Lung (tissue), 12 donors: ENCODE measurements around the gene OS9. TPM values are rescaled to one million over a fixed set of nuclear protein-coding genes. Genes with fewer than 3 reads are reported as not detected.
"Not testable (repeated sequence)": the region's sequence is repeated elsewhere in the genome, so short reads cannot be mapped to it uniquely, and the experiment has no call there.

Source experiments
- ATAC-seq: fragments of 200-7000 bp; cut with Tn5 transposase; one replicate; pipeline ENCODE4 v1.9.1; 2020; ENCODE audit warnings: moderate number of reproducible peaks; ENCODE audit not compliant: insufficient read depth, low FRiP score
- DNase-seq, 3 donors: peaks; one replicate each; pipeline ENCODE4 v3.0.0-alpha.2; 2013 to 2017
- H3K27ac ChIP-seq, 2 donors: one replicate each; pipeline ENCODE4 v1.5.1; 2013; ENCODE audit warnings: mild to moderate bottlenecking in 2 of 2, moderate library complexity in 2 of 2, control low read depth in 1 of 2, inconsistent platforms in 1 of 2, low read depth in 1 of 2, low read length in 1 of 2
- H3K27me3 ChIP-seq, 3 donors: one replicate each; pipeline ENCODE4 v1.5.1; 2013; ENCODE audit warnings: low read length in 2 of 3; ENCODE audit not compliant: control insufficient read depth in 3 of 3, insufficient read depth in 3 of 3
- H3K36me3 ChIP-seq, 4 donors: one replicate each; pipeline ENCODE4 v1.5.1; 2013; ENCODE audit warnings: low read length in 4 of 4, mild to moderate bottlenecking in 1 of 4, moderate library complexity in 1 of 4; ENCODE audit not compliant: control insufficient read depth in 4 of 4, insufficient read depth in 4 of 4
- H3K4me1 ChIP-seq, 5 donors: one replicate each; pipeline ENCODE4 v1.5.1; 2013; ENCODE audit warnings: low read length in 5 of 5, mild to moderate bottlenecking in 2 of 5, moderate library complexity in 1 of 5; ENCODE audit not compliant: control insufficient read depth in 5 of 5, insufficient read depth in 5 of 5
- H3K4me3 ChIP-seq: one replicate; pipeline ENCODE4 v1.5.1; 2013; ENCODE audit warnings: mild to moderate bottlenecking, control low read depth, moderate library complexity
- H3K9ac ChIP-seq, 2 donors: one replicate each; pipeline ENCODE4 v1.5.1; 2013; ENCODE audit warnings: low read length in 2 of 2, control low read depth in 1 of 2; ENCODE audit not compliant: insufficient read depth in 1 of 2
- H3K9me3 ChIP-seq, 4 donors: one replicate each; pipeline ENCODE4 v1.5.1; 2013; ENCODE audit warnings: low read length in 3 of 4, mild to moderate bottlenecking in 1 of 4, moderate library complexity in 1 of 4; ENCODE audit not compliant: control insufficient read depth in 4 of 4, insufficient read depth in 3 of 4
- WGBS, 2 donors: extraction: QIAGEN DNeasy Blood & Tissue Kit; methylation state at CpG; one replicate each; pipeline ENCODE4 v1.1.7; 2013; 5-methylcytosine and 5-hydroxymethylcytosine counted together
- polyA plus RNA-seq, 2 donors: library from polyadenylated mRNA; stranded (reverse); fragments of 200-250 nt; gene quantifications; one replicate each; pipeline ENCODE4 v1.2.1, GENCODE V29; 2013
- total RNA-seq, 2 donors: library from RNA; depleted of rRNA in 1 of 2; stranded (reverse); fragments of >200 nt in 1 of 2; gene quantifications; one replicate each; pipeline ENCODE4 v1.2.1, GENCODE V29; 2014 to 2021
- TF ChIP-seq, protein P1 (sequence below): IDR thresholded peaks from 2 replicates; pipeline ENCODE4 v1.5.1; 2012; ENCODE audit warnings: mild to moderate bottlenecking; ENCODE audit errors: control extremely low read depth, extremely low read depth
- donor health status: control.
- donor health status: control.
- donor health status: Bipolar disorder and iron deficiency.
- donor health status: healthy.
- donor health status: DM: yes; HTN: yes; CAD: no.

Gene OS9
- total and polyA plus RNA-seq, 4 donors: 144 to 356 (median 249) TPM

DNA sequence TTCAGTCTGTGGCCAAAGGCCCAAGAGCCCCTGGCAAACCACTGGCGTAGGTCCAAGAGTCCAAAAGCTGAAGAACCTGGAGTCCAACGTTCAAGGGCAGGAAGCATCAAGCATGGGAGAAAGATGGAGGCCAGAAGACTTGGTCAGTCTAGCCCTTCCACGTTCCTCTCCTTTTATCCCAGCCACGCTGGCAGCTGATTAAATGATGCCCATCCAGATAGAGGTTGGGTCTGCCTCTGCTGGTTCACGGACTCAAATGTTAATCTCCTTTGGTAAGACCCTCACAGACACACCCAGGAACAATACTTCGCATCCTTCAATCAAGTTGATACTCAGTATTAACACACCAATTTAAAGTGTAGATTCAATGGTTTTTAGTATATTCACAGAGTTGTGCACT lies 21.1 kb upstream of the OS9 start:
- TF ChIP-seq, protein P1, sequence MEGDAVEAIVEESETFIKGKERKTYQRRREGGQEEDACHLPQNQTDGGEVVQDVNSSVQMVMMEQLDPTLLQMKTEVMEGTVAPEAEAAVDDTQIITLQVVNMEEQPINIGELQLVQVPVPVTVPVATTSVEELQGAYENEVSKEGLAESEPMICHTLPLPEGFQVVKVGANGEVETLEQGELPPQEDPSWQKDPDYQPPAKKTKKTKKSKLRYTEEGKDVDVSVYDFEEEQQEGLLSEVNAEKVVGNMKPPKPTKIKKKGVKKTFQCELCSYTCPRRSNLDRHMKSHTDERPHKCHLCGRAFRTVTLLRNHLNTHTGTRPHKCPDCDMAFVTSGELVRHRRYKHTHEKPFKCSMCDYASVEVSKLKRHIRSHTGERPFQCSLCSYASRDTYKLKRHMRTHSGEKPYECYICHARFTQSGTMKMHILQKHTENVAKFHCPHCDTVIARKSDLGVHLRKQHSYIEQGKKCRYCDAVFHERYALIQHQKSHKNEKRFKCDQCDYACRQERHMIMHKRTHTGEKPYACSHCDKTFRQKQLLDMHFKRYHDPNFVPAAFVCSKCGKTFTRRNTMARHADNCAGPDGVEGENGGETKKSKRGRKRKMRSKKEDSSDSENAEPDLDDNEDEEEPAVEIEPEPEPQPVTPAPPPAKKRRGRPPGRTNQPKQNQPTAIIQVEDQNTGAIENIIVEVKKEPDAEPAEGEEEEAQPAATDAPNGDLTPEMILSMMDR: no peak
- H3K4me3 ChIP-seq: no peak overlapping the region
- no peaks in the 10 kb centered on the region for H3K9me3 ChIP-seq
- DNase-seq: no peak
- no peak overlapping the region for H3K9ac ChIP-seq
- no peak overlapping the region for H3K27ac ChIP-seq
- H3K36me3 ChIP-seq: no peaks in the 10 kb centered on the region
- H3K27me3 ChIP-seq: no peaks in the 10 kb centered on the region
- no peaks in the 10 kb centered on the region for H3K4me1 ChIP-seq
- 87 to 93% methylated on average over 6 of the region's 6 CpGs for WGBS, 2 donors
- ATAC-seq: no peak

DNA sequence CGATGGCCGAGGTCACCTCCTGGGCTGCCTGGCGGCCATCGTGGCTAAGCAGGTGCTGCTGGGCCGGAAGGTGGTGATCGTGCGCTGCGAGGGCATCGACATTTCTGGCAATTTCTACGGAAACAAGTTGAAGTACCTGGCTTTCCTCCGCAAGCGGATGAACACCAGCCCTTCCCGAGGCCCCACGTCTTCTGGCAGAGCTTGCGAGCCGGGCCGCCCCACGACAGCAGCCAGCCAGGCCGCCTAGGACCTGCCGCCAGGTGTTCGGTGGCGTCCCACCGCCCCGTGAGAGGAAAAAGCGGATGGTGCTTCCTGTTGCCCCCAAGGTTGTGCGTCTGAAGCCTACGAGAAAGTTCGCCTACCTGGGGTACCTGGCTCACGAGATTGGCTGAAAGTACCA lies 19.2 kb upstream of the OS9 start:
- 92 to 95% methylated on average over 29 of the region's 29 CpGs for WGBS, 2 donors
- ATAC-seq (no peak), DNase-seq (no peak)
- Histone ChIP-seq H3K9me3 (no peaks in the 10 kb centered on the region), H3K4me3 (no peak overlapping the region), H3K4me1 (no peaks in the 10 kb centered on the region), H3K27me3 (no peaks in the 10 kb centered on the region), H3K9ac (no peak overlapping the region), H3K27ac (no peak overlapping the region), H3K36me3 (no peaks in the 10 kb centered on the region)
- TF ChIP-seq, protein P1: no peak

DNA sequence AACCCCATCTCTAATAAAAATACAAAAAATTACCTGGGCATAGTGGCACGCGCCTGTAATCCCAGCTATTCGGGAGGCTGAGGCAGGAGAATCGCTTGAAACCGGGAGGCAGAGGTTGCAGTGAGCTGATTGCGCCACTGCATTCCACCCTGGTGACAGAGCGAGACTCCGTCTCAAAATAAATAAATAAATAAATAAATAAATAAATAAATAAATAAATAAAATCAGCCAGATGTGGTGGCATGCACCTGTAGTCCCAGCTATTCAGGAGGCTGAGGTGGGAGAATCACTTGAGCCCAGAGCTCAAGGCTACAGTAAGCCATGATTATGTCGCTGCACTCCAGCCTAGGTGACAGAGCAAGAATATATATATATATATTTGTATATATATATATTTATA lies 16.0 kb upstream of the OS9 start:
- not testable (repeated sequence) for ATAC-seq, DNase-seq
- 86 to 92% methylated on average over 9 of the region's 9 CpGs for WGBS, 2 donors

DNA sequence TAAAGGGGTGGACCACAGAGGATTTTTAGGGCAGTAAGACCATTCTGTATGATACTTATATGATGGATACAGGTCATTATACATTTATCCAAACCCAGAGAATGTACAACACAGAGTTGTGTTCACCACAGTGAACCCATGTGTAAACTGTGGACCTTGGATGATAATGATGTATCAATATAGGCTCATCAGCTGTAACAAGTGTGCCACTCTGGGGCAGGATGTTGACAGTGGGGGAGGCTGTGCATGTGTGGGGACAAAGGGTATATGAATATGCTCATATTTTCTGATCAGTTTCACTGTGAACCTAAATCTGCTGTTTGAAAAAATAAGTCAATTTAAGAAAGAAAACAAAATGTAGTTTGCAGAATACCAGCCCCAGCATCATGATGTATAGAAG lies 14.2 kb upstream of the OS9 start:
- H3K36me3 ChIP-seq: no peaks in the 10 kb centered on the region
- H3K4me1 ChIP-seq: no peaks in the 10 kb centered on the region

More for the DNA sequence above, 16.0 kb upstream of the OS9 start:
- not testable (repeated sequence) for H3K27ac ChIP-seq, H3K9ac ChIP-seq, H3K4me3 ChIP-seq, H3K9me3 ChIP-seq, H3K27me3 ChIP-seq, H3K36me3 ChIP-seq, H3K4me1 ChIP-seq

More for the DNA sequence above, 14.2 kb upstream of the OS9 start:
- Histone ChIP-seq H3K9me3 (no peaks in the 10 kb centered on the region), H3K27me3 (peaks cover 0 to 1% (median 0%) of the 10 kb centered on the region in 3 donors), H3K9ac (no peak overlapping the region), H3K27ac (no peak overlapping the region), H3K4me3 (no peak overlapping the region)
- ATAC-seq (no peak), DNase-seq (no peak)
- TF ChIP-seq, protein P1: no peak
